GM23248 (cell line): ENCODE data around the gene RGS5.

Source experiments
- EZH2 ChIP-seq: fragments of 200-600 bp; sonication (generic); IDR thresholded peaks from 2 replicates; pipeline ENCODE4 v1.6.1; 2018; ENCODE audit warnings: antibody characterized with exemption, mild to moderate bottlenecking; ENCODE audit not compliant: insufficient read depth, poor library complexity, severe bottlenecking
- EZH2phosphoT487 ChIP-seq: fragments of 200-600 bp; sonication (generic); IDR thresholded peaks from 2 replicates; pipeline ENCODE4 v1.6.1; 2018; ENCODE audit warnings: antibody characterized with exemption, moderate library complexity, mild to moderate bottlenecking, low read depth; ENCODE audit not compliant: insufficient read depth

DNA sequence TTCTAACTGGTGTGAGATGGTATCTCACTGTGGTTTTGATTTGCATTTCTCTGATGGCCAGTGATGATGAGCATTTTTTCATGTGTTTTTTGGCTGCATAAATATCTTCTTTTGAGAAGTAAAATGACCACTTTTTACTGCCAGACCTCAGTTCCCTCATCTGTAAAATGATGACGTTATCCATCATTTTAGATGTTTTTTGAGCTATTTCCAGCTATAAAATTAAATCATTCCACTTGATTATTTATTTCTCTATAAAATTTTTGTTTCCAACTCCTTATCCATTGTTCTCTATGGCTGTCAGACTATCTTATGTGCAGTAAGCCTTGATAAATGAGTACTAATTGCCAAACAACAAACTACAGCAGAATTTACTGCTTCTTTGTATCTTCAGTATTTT is 33.2 kb downstream of the RGS5 start:
- TF ChIP-seq EZH2 (no peak), EZH2phosphoT487 (no peak)
